Ammon's horn (tissue), 1 donor: Measurements from ENCODE around the gene POLR2B.
"Not testable (repeated sequence)": the region's sequence is repeated elsewhere in the genome, so short reads cannot be mapped to it uniquely, and the experiment has no call there.

ENCODE experiments used
- DNase-seq: peaks from one replicate; pipeline ENCODE4 v3.0.0-alpha.2; 2016; ENCODE audit warnings: low spot score

Gene POLR2B

GRCh38 chr4:57053508-57053907, 74.8 kb downstream of the POLR2B start:
- no peak for DNase-seq

GRCh38 chr4:57055886-57056285, 77.2 kb downstream of the POLR2B start:
- DNase-seq = peak; percentile 25

GRCh38 chr4:57059890-57060716, 81.4 kb downstream of the POLR2B start:
- DNase-seq = no peak

GRCh38 chr4:57060717-57061067, 82.0 kb downstream of the POLR2B start:
- DNase-seq = not testable (repeated sequence)

- DNase-seq = no peak
Observed at GRCh38 chr4:57061395-57061794, 82.7 kb downstream of the POLR2B start.

- DNase-seq = no peak
Observed at GRCh38 chr4:57063518-57063917, 84.8 kb downstream of the POLR2B start.

GRCh38 chr4:57064120-57064519, 85.4 kb downstream of the POLR2B start:
- no peak for DNase-seq

GRCh38 chr4:57064811-57065711, 86.4 kb downstream of the POLR2B start:
- peak; percentile 22 for DNase-seq

- no peak for DNase-seq
Observed at GRCh38 chr4:57065730-57066482, 87.2 kb downstream of the POLR2B start.

- DNase-seq = no peak
Observed at GRCh38 chr4:57068237-57068981, 89.7 kb downstream of the POLR2B start.

GRCh38 chr4:57070461-57070860, 91.8 kb downstream of the POLR2B start:
- DNase-seq = no peak

GRCh38 chr4:57071326-57071725, 92.6 kb downstream of the POLR2B start:
- DNase-seq = no peak

GRCh38 chr4:57073559-57073958, 94.9 kb downstream of the POLR2B start:
- no peak for DNase-seq

GRCh38 chr4:57074744-57075143, 96.0 kb downstream of the POLR2B start:
- DNase-seq = no peak

- DNase-seq = no peak
Observed at GRCh38 chr4:57075367-57075766, 96.7 kb downstream of the POLR2B start.

- DNase-seq = no peak
Observed at GRCh38 chr4:57076646-57077045, 98.0 kb downstream of the POLR2B start.

GRCh38 chr4:57077550-57078343, 99.1 kb downstream of the POLR2B start:
- no peak for DNase-seq

- DNase-seq = no peak
Observed at GRCh38 chr4:57078685-57079521, 100.2 kb downstream of the POLR2B start.
